HG03060 (cell line): Measurements from ENCODE around the gene RMRP.
"Not testable (repeated sequence)": the region's sequence is repeated elsewhere in the genome, so short reads cannot be mapped to it uniquely, and the experiment has no call there.

Experiments
- ATAC-seq: cut with Tn5 transposase; IDR thresholded peaks from one replicate; pipeline ENCODE4 v1.9.1; 2021; ENCODE audit warnings: low read depth, moderate number of reproducible peaks; ENCODE audit not compliant: unreplicated experiment

Gene RMRP

GRCh38 chr9:35616681-35617459 lies 40.9 kb downstream of the RMRP start:
- ATAC-seq = no peak

- ATAC-seq = no peak
Measured at GRCh38 chr9:35615981-35616680, 41.7 kb downstream of the RMRP start.

GRCh38 chr9:35612843-35613242 lies 45.0 kb downstream of the RMRP start:
- no peak for ATAC-seq

GRCh38 chr9:35612066-35612465 lies 45.8 kb downstream of the RMRP start:
- not testable (repeated sequence) for ATAC-seq

- no peak for ATAC-seq
Measured at GRCh38 chr9:35611230-35611797, 46.5 kb downstream of the RMRP start.

GRCh38 chr9:35609820-35610163 lies 48.0 kb downstream of the RMRP start:
- ATAC-seq = no peak

GRCh38 chr9:35609001-35609819 lies 48.6 kb downstream of the RMRP start:
- ATAC-seq = no peak

- no peak for ATAC-seq
Measured at GRCh38 chr9:35608221-35608620, 49.6 kb downstream of the RMRP start.
